Sigmoid colon (tissue), 7 donors: ENCODE measurements around the gene OBP2A. TPM values are rescaled to one million over a fixed set of nuclear protein-coding genes. Genes with fewer than 3 reads are reported as not detected.

Experiments
- DNase-seq: peaks from one replicate; pipeline ENCODE4 v3.0.0-alpha.2; 2019
- H3K27ac ChIP-seq, 4 donors: fragments of 200-600 bp; sonication (generic); one replicate each; pipeline ENCODE4 v1.5.1; 2016 to 2019; ENCODE audit warnings: mild to moderate bottlenecking in 1 of 4
- H3K27me3 ChIP-seq, 3 donors: fragments of 200-600 bp; sonication (generic); one replicate each; pipeline ENCODE4 v1.5.1; 2019; ENCODE audit warnings: mild to moderate bottlenecking in 1 of 3
- H3K36me3 ChIP-seq, 4 donors: fragments of 200-600 bp; sonication (generic); one replicate each; pipeline ENCODE4 v1.5.1; 2016 to 2019
- H3K4me1 ChIP-seq, 4 donors: fragments of 200-600 bp; sonication (generic); one replicate each; pipeline ENCODE4 v1.5.1; 2017 to 2019
- H3K4me3 ChIP-seq, 4 donors: fragments of 200-600 bp; sonication (generic); one replicate each; pipeline ENCODE4 v1.5.1; 2017 to 2019; ENCODE audit warnings: mild to moderate bottlenecking in 2 of 4, moderate library complexity in 1 of 4
- H3K9me3 ChIP-seq, 4 donors: fragments of 200-600 bp in 3 of 4; sonication (generic) in 3 of 4; one replicate each; pipeline versions ENCODE4 v1.5.1 to v1.6.1; 2013 to 2019
- CTCF ChIP-seq, 4 experiments: fragments of 450-650 bp in 3 of 4; fragments of 200-600 bp in 1 of 4; IDR thresholded peaks; one replicate each; pipeline ENCODE4 v1.5.1; 2016 to 2019; ENCODE audit warnings: antibody characterized with exemption in 4 of 4, mild to moderate bottlenecking in 3 of 4, moderate library complexity in 2 of 4
- EP300 ChIP-seq, 4 donors: sonication (generic); formaldehyde crosslinking; IDR thresholded peaks; one replicate each; pipeline ENCODE4 v1.6.1; 2017; ENCODE audit warnings: antibody characterized with exemption in 4 of 4
- POLR2A ChIP-seq, 2 donors: fragments of 450-650 bp; IDR thresholded peaks; one replicate each; pipeline ENCODE4 v1.6.1; 2016; ENCODE audit warnings: antibody characterized with exemption in 2 of 2, mild to moderate bottlenecking in 2 of 2, moderate library complexity in 2 of 2
- POLR2AphosphoS5 ChIP-seq, 4 donors: sonication (generic); formaldehyde crosslinking; IDR thresholded peaks; one replicate each; pipeline ENCODE4 v1.6.1; 2017; ENCODE audit warnings: antibody characterized with exemption in 4 of 4
- WGBS, 2 donors: extraction: QIAGEN DNeasy Blood & Tissue Kit; methylation state at CpG; one replicate each; pipeline ENCODE4 v1.1.7; 2013; 5-methylcytosine and 5-hydroxymethylcytosine counted together
- intact Hi-C: fragments of 100-400 bp; cut with DNase I; formaldehyde crosslinking; loops from one replicate; pipeline ENCODE4 v1.15.1; 2023
- polyA plus RNA-seq, 3 donors: library from polyadenylated mRNA; stranded (reverse); fragments of 200-250 nt; gene quantifications; one replicate each; pipeline ENCODE4 v1.2.3, GENCODE V29; 2013
- total RNA-seq, 4 donors: library from RNA; depleted of rRNA; stranded (reverse); fragments of >200 nt; gene quantifications; one replicate each; pipeline ENCODE4 v1.1.0, GENCODE V29; 2016
- donor health status: healthy with polysubstance abuse.
- donor health status: Bipolar disorder and iron deficiency.
- donor health status: healthy.

OBP2A gene
- total and polyA plus RNA-seq, 7 donors = not detected

DNA sequence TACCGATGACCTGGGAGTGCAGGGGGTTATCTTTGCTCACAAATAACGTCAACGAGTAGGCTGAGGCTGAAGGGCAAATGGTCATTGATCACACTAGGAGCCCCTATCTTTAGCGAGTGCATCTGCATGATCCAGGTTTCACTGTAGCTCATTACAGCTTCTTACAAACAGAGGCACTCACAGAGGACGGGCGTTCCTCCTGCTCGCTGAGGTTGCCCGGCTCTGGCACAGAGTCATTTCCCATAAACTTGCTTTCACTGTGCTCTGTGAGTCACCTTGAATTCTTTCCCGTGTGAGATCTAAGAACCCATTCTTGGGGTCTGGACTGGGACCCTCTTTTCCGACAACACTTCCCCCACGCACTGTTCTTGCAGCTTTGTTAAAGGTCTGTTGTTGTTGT is 13.7 kb downstream of the OBP2A start:
- H3K4me3 ChIP-seq = no peak overlapping the region
- H3K4me1 ChIP-seq = no peaks in the 10 kb centered on the region
- no peaks in the 10 kb centered on the region for H3K9me3 ChIP-seq
- 47 to 53% methylated on average over 11 of the region's 11 CpGs for WGBS, 2 donors
- DNase-seq = no peak
- no peaks in the 10 kb centered on the region for H3K36me3 ChIP-seq
- TF ChIP-seq POLR2A (IDR thresholded peaks at IDR 0.05) = no peak
- no peak for TF ChIP-seq CTCF (IDR thresholded peaks at IDR 0.05)
- no peak for TF ChIP-seq POLR2AphosphoS5 (IDR thresholded peaks at IDR 0.05)
- TF ChIP-seq EP300 (IDR thresholded peaks at IDR 0.05) = no peak
- intact Hi-C loops = no loop called here
- H3K27ac ChIP-seq = no peak overlapping the region
- H3K27me3 ChIP-seq = peaks cover 0 to 18% (median 4%) of the 10 kb centered on the region in 3 donors

DNA sequence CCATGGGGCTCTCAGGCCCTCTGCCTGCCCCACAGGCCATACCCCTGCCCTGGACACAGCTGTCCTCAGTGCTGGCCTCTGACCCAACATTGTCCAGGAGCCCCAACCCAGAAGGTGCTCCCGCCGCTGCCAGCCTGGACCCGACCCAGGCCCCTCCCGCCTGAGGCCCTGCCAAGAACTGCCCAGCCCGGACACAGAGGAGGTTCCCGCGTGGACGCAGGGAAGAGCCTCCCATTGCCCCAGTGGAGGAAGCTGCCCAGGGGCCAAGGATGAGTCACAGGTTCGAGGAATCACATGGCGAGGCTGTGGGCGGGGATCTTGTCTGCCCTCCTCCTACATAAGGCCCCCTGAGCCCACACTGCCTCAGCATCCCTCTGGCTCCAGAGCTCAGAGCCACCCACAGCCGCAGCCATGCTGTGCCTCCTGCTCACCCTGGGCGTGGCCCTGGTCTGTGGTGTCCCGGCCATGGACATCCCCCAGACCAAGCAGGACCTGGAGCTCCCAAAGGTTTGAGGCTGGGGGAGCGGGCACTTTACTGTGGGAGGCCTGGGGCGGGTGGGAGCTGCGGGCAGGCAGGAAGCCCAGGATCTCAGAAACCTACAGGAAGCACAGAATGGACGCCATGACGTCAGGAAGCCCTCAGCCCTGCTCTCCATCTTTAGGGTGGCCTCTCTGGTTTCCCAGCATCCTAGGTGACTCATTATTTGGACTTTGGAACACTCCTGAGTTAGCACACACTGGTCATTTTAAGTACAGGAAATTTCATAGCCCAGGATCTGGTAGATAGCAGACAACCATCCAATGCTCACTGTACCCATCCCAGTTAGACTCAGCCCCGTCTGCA is 15.7 kb downstream of the OBP2A start, which contains the start of gene PAEP:
TSS of gene PAEP (plus strand) at position 366 of the 844 bp plus-strand sequence.
- intact Hi-C loops = no loop called here
- no peak for DNase-seq
- H3K9me3 ChIP-seq = no peaks in the 10 kb centered on the region
- no peaks in the 10 kb centered on the region for H3K36me3 ChIP-seq
- TF ChIP-seq POLR2AphosphoS5 (IDR thresholded peaks at IDR 0.05) (no peak), CTCF (IDR thresholded peaks at IDR 0.05) (no peak), EP300 (IDR thresholded peaks at IDR 0.05) (no peak), POLR2A (IDR thresholded peaks at IDR 0.05) (no peak)
- 72 to 88% methylated on average over 20 of the region's 20 CpGs for WGBS, 2 donors
- no peak within 1 kb of the TSS for H3K4me3 ChIP-seq
- H3K27me3 ChIP-seq = peaks cover 0 to 37% (median 10%) of the 10 kb centered on the region in 3 donors
- H3K27ac ChIP-seq = no peak within 1 kb of the TSS
- no peaks in the 10 kb centered on the region for H3K4me1 ChIP-seq

DNA sequence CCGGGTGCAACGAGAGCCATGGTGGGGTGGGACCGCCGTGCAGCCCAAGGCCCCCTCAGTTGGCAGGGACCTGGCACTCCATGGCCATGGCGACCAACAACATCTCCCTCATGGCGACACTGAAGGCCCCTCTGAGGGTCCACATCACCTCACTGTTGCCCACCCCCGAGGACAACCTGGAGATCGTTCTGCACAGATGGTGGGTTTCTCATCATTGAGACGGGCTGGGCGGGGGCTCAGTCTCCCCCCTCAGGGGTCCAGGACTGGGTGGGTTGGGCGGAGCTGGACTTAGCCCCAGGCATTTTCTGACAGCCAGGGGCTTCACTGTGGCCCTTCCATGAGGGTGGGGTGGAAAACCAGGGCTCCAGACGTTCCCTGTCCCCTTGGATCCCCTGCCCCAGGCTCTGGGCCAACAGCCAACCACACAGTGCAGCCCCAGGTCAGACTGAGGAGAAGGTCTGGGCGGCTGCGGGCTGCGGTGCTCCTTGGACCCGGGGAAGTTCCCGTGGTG is 16.4 kb downstream of the OBP2A start:
- intact Hi-C loops = no loop called here
- Histone ChIP-seq H3K36me3 (no peaks in the 10 kb centered on the region), H3K27me3 (peaks cover 0 to 43% (median 10%) of the 10 kb centered on the region in 3 donors), H3K9me3 (no peaks in the 10 kb centered on the region), H3K27ac (no peak overlapping the region), H3K4me3 (no peak overlapping the region), H3K4me1 (no peaks in the 10 kb centered on the region)
- no peak for TF ChIP-seq EP300 (IDR thresholded peaks at IDR 0.05)
- TF ChIP-seq POLR2AphosphoS5 (IDR thresholded peaks at IDR 0.05) = no peak
- TF ChIP-seq CTCF (IDR thresholded peaks at IDR 0.05) = no peak
- no peak for TF ChIP-seq POLR2A (IDR thresholded peaks at IDR 0.05)
- DNase-seq = no peak
- 83 to 90% methylated on average over 17 of the region's 17 CpGs for WGBS, 2 donors

DNA sequence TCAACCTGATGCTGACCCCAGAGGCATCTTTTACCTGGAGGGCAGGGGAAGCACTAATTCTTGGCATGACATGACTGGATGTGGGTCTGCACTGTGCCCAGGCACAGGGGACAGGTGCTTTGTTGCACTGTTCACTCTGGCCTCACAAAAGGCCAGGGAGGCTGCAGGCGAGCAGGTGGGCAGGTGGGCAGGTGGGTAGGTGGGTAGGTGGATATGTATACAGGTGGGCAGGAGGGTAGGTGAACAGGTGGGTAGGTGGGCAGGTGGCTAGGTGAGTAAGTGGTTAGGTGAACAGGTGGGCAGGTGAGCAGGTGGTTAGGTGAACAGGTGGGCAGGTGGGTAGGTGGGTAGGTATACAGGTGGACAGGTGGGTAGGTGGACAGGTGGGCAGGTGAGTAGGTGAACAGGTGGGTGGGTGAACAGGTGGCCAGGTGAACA is 17.1 kb downstream of the OBP2A start:
- 77 to 86% methylated on average over 1 of the region's 1 CpG for WGBS, 2 donors
- Histone ChIP-seq H3K36me3 (no peaks in the 10 kb centered on the region), H3K9me3 (no peaks in the 10 kb centered on the region), H3K4me3 (no peak overlapping the region), H3K27me3 (peaks cover 0 to 46% (median 10%) of the 10 kb centered on the region in 3 donors), H3K4me1 (no peaks in the 10 kb centered on the region), H3K27ac (no peak overlapping the region)
- intact Hi-C loops = no loop called here
- no peak for TF ChIP-seq POLR2AphosphoS5 (IDR thresholded peaks at IDR 0.05)
- TF ChIP-seq POLR2A (IDR thresholded peaks at IDR 0.05) = no peak
- DNase-seq = no peak

- H3K36me3 ChIP-seq = no peaks in the 10 kb centered on the region
- no peak for DNase-seq
- TF ChIP-seq POLR2AphosphoS5 (IDR thresholded peaks at IDR 0.05) = no peak
- TF ChIP-seq POLR2A (IDR thresholded peaks at IDR 0.05) = no peak
- TF ChIP-seq CTCF (IDR thresholded peaks at IDR 0.05) = no peak
- TF ChIP-seq EP300 (IDR thresholded peaks at IDR 0.05) = no peak
- no peak overlapping the region for H3K27ac ChIP-seq
- H3K9me3 ChIP-seq = no peaks in the 10 kb centered on the region
- no peak overlapping the region for H3K4me3 ChIP-seq
- intact Hi-C loops = no loop called here
- peaks cover 0 to 46% (median 10%) of the 10 kb centered on the region in 3 donors for H3K27me3 ChIP-seq
- no peaks in the 10 kb centered on the region for H3K4me1 ChIP-seq
- 62 to 77% methylated on average over 12 of the region's 12 CpGs for WGBS, 2 donors
Measured at GRCh38 chr9:135563858-135564257, 17.9 kb downstream of the OBP2A start.
